ENCODE data around the gene KCNQ1OT1.

Gene KCNQ1OT1

GRCh38 chr11:2662430-2663299 lies 37.1 kb downstream of the KCNQ1OT1 start:
- no peak for DNase-seq (ENCODE audit: low spot score)
- TF ChIP-seq CTCF (conservative IDR thresholded peaks at IDR 0.05; ENCODE audit: low read depth): no peak
- POLR2A ChIA-PET (ENCODE audit: low non-redundant PET): no interaction called here
- no peak overlapping the region for H3K27ac ChIP-seq
- CTCF ChIA-PET: no interaction called here

- POLR2A ChIA-PET (ENCODE audit: low non-redundant PET): no interaction called here
Observed at GRCh38 chr11:2662024-2662312, 37.8 kb downstream of the KCNQ1OT1 start.

GRCh38 chr11:2661173-2662023 lies 38.4 kb downstream of the KCNQ1OT1 start:
- TF ChIP-seq CTCF (conservative IDR thresholded peaks at IDR 0.05; ENCODE audit: low read depth): no peak
- H3K27ac ChIP-seq: no peak overlapping the region
- ChIA-PET CTCF (no interaction called here), POLR2A (ENCODE audit: low non-redundant PET) (no interaction called here)
- DNase-seq (ENCODE audit: low spot score): no peak

More at GRCh38 chr11:2662024-2662312, 37.8 kb downstream of the KCNQ1OT1 start:
- TF ChIP-seq CTCF (conservative IDR thresholded peaks at IDR 0.05; ENCODE audit: low read depth): no peak
- CTCF ChIA-PET: no interaction called here
- H3K27ac ChIP-seq: no peak overlapping the region
- DNase-seq (ENCODE audit: low spot score): no peak

GRCh38 chr11:2660357-2660939 lies 39.3 kb downstream of the KCNQ1OT1 start:
- no peak for DNase-seq (ENCODE audit: low spot score)
- CTCF ChIA-PET: no interaction called here
- POLR2A ChIA-PET (ENCODE audit: low non-redundant PET): no interaction called here
- H3K27ac ChIP-seq: no peak overlapping the region
- no peak for TF ChIP-seq CTCF (conservative IDR thresholded peaks at IDR 0.05; ENCODE audit: low read depth)

GRCh38 chr11:2657697-2658284 lies 42.0 kb downstream of the KCNQ1OT1 start:
- no peak for TF ChIP-seq CTCF (conservative IDR thresholded peaks at IDR 0.05; ENCODE audit: low read depth)
- POLR2A ChIA-PET (ENCODE audit: low non-redundant PET): no interaction called here

GRCh38 chr11:2656859-2657258 lies 42.9 kb downstream of the KCNQ1OT1 start:
- POLR2A ChIA-PET (ENCODE audit: low non-redundant PET): no interaction called here
- no peak overlapping the region for H3K27ac ChIP-seq
- TF ChIP-seq CTCF (conservative IDR thresholded peaks at IDR 0.05; ENCODE audit: low read depth): no peak
- CTCF ChIA-PET: no interaction called here
- DNase-seq (ENCODE audit: low spot score): no peak

More at GRCh38 chr11:2657697-2658284, 42.0 kb downstream of the KCNQ1OT1 start:
- DNase-seq (ENCODE audit: low spot score): no peak
- CTCF ChIA-PET: interaction anchor here (0.7 kb wide), 2 partner anchors 121 to 230 kb away, joined by 3 to 4 read pairs; no protein-coding TSS in a partner anchor
- H3K27ac ChIP-seq: no peak overlapping the region
